Measurements from ENCODE around the gene PTPRG. TPM values are rescaled to one million over a fixed set of nuclear protein-coding genes. Genes with fewer than 3 reads are reported as not detected.
"Not testable (repeated sequence)": the region's sequence is repeated elsewhere in the genome, so short reads cannot be mapped to it uniquely, and the experiment has no call there.

PTPRG gene
- total and polyA plus RNA-seq, 5 experiments from 2014 or later = not detected

DNA sequence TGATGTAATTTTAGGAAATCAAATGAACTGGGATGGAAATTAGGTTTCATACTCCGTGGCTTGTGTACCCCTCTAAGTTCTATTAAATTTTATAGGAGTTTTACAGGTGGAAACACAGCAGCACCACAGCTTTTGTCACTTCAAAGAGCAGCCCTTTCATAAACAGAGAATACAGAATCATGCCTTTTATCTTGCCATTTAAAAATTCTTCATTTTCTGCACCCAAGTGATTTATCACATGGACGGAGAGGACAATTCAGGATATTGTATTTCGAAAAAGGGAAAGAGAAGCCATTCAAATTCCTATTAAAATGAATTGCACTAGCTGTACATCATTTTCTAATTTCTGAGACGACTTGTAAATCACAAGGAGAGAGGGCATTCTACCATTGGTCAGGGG, 245.4 kb downstream of the PTPRG start:
- H3K4me1 Mint-ChIP-seq = peaks cover 0 to 7% (median 2%) of the 10 kb centered on the region in 4 donors
- H3K9me3 Mint-ChIP-seq = peaks cover 0 to 4% (median 0%) of the 10 kb centered on the region in 9 donors
- no peak overlapping the region for H3K4me3 Mint-ChIP-seq
- H3K27ac Mint-ChIP-seq = no peak overlapping the region
- POLR2A ChIA-PET = no interaction called here
- peaks cover 0 to 3% (median 0%) of the 10 kb centered on the region in 5 donors for H3K27me3 Mint-ChIP-seq
- ATAC-seq (no peak), DNase-seq (no peak)
- H3K36me3 Mint-ChIP-seq = no peaks in the 10 kb centered on the region

DNA sequence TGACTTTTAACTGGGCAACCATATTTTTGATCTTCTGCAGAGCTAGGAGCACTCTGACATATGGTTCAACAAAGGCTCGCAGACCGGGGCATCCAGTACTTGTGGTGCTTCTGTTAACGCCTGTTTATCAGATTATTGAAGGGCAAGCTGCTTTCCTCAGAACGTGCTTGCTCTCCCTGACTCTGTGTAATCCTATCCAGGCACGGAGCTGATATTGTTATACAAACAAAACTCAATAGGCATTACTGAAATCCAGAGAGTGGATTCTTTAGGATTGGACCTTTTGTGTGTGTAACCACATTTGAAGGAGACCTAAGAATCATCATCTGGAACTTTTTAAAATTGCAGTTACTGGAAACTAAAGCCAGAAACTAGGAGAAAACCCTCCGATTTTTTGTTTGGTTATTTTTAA, 246.5 kb downstream of the PTPRG start:
- DNase-seq (no peak), ATAC-seq (no peak)
- Mint-ChIP-seq H3K9me3 (peaks cover 0 to 4% (median 0%) of the 10 kb centered on the region in 9 donors), H3K27ac (no peak overlapping the region), H3K36me3 (no peaks in the 10 kb centered on the region), H3K4me3 (no peak overlapping the region), H3K27me3 (peaks cover 0 to 3% (median 1%) of the 10 kb centered on the region in 5 donors), H3K4me1 (peaks cover 0 to 7% (median 2%) of the 10 kb centered on the region in 4 donors)
- POLR2A ChIA-PET = no interaction called here

DNA sequence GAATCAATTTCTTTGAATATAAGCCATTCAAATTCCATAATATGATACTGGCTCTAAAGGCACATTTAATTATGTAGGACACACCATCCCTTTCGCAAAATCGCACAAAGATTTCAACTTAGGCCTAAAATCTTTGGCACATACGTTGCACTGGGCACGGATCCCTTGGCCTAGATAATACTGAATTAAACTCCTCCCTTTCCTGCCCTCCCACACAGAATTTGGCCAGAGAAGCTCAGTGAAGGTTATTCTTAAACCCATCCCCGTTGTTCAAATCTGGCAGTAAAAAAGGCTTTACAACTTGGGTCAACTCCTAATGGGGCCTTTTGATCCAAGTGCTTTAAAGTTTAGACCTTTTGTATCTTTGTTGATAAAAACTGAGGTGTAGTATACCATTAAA, 247.2 kb downstream of the PTPRG start:
- H3K27me3 Mint-ChIP-seq = peaks cover 0 to 3% (median 1%) of the 10 kb centered on the region in 5 donors
- peaks cover 0 to 7% (median 2%) of the 10 kb centered on the region in 4 donors for H3K4me1 Mint-ChIP-seq
- POLR2A ChIA-PET = no interaction called here
- peaks cover 0 to 4% (median 0%) of the 10 kb centered on the region in 9 donors for H3K9me3 Mint-ChIP-seq
- no peak overlapping the region for H3K27ac Mint-ChIP-seq
- no peak overlapping the region for H3K4me3 Mint-ChIP-seq
- no peaks in the 10 kb centered on the region for H3K36me3 Mint-ChIP-seq
- ATAC-seq (no peak), DNase-seq (no peak)

DNA sequence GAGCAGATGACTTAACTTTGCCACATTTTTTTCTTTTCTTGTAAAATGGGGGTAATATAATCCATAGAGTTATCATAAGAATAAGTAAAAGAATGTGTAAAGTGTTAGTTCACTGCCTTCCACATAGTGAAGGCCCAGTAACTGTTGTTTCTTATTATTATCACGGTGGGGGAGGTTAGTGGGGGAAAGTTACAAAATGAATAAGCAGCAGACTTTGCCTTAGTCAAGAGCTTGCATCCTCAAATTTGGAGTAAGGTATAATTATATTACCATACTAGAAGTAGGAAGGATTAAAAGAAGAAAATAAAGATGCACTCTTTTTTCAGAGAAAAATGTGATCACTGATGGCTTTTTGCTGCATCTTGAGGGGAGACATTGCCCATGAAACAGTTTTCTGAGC, 247.6 kb downstream of the PTPRG start:
- POLR2A ChIA-PET = no interaction called here
- Mint-ChIP-seq H3K9me3 (peaks cover 0 to 4% (median 0%) of the 10 kb centered on the region in 9 donors), H3K4me3 (no peak overlapping the region), H3K27ac (no peak overlapping the region), H3K36me3 (no peaks in the 10 kb centered on the region), H3K27me3 (peaks cover 0 to 3% (median 1%) of the 10 kb centered on the region in 5 donors), H3K4me1 (peaks cover 0 to 7% (median 2%) of the 10 kb centered on the region in 4 donors)
- DNase-seq (no peak), ATAC-seq (no peak)

DNA sequence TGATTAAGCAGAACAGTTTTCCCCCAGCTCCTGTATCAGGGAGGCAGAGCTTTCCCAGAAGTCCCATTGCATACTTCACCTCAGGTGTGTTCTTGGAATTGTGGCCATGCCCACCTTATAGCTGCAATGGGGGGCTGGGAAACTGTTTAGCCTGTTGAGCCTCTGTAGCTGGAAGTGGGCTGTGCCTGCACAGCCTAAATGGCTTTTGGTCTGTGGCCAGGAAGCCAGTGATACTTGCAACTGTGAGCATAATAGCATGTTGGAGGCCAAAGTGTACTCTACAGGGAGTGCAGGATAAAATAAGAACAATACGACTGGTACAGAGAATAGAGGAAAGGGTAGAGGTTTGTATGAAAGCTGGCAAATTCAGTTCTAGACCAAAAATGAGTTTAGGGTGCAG, 248.5 kb downstream of the PTPRG start:
- Mint-ChIP-seq H3K36me3 (no peaks in the 10 kb centered on the region), H3K4me3 (no peak overlapping the region), H3K27me3 (peaks cover 0 to 3% (median 1%) of the 10 kb centered on the region in 5 donors), H3K27ac (no peak overlapping the region), H3K9me3 (peaks cover 0 to 4% (median 0%) of the 10 kb centered on the region in 9 donors), H3K4me1 (peaks cover 0 to 2% (median under 1%) of the 10 kb centered on the region in 4 donors)
- POLR2A ChIA-PET = no interaction called here
- DNase-seq (no peak), ATAC-seq (no peak)

DNA sequence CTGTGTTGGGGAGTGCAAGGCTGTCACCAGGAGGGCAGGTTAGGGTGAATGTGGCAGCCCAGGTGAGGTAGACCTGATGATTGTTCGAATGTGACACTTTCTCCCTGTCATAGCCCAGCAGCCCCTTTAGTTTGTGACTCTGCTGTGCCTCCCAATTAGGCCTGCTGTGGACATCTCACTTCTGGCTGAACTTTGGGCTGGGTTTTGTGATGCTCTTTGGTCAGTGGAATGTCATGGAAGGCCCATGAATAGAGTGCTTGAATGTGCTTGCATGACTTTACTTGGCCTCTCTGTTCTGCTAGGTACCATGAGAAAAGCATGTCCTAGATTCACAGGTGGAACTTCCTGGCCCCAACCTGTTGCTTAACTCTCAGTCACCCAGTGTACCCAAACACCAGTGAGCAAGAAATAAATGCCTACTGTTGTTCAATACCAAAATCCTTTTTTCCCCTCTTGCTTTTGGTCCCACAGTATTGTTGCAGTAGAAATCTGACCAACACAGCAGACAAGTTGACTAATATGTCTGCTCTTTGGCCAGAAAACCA, 249.7 kb downstream of the PTPRG start:
- DNase-seq (no peak), ATAC-seq (no peak)
- Mint-ChIP-seq H3K4me1 (no peaks in the 10 kb centered on the region), H3K4me3 (no peak overlapping the region), H3K27me3 (peaks cover 0 to 3% (median 1%) of the 10 kb centered on the region in 5 donors), H3K9me3 (peaks cover 0 to 4% (median 0%) of the 10 kb centered on the region in 9 donors), H3K27ac (no peak overlapping the region), H3K36me3 (no peaks in the 10 kb centered on the region)
- POLR2A ChIA-PET = no interaction called here

DNA sequence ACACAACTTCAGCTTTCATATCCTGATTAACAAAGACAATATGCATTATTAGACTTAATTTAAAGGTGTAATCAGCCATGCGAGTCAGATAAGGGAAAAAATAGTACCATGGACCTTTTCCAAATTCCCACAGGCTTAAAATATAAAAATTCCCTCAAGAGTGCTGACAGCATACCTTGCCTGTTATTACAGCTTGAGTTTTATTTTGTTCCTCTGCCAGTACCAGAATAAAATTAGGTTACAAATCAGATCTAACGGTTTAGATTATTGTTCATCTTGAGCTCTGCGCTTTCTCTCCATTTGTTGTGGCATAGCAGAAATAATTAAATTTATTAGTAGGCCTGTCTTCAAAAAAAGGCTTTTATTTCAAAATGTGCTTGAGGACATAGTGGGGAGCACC, 250.3 kb downstream of the PTPRG start:
- Mint-ChIP-seq H3K27ac (no peak overlapping the region), H3K27me3 (peaks cover 0 to 3% (median 2%) of the 10 kb centered on the region in 5 donors), H3K36me3 (no peaks in the 10 kb centered on the region), H3K9me3 (peaks cover 0 to 4% (median 0%) of the 10 kb centered on the region in 9 donors), H3K4me3 (no peak overlapping the region), H3K4me1 (no peaks in the 10 kb centered on the region)
- no peak for ATAC-seq
- DNase-seq = no peak
- POLR2A ChIA-PET = no interaction called here

DNA sequence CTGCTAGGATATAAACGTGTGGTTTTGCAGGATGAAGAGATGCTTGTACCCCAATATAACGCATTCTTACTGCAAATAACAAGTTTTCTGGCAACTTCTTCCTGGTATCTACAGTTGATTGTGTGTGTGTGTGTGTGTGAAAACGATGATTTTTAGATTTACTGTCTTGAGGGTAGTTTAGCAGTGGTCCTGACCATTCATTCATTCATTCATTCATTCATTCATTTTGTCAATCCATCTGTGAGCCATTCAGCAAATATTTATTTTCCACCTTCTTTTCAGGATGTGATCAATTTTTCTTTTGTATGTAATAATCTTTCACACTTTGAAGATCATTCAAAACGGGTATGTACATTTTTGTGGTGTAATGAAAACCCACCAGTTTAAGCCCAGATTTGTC, 250.7 kb downstream of the PTPRG start:
- POLR2A ChIA-PET = no interaction called here
- ATAC-seq (no peak), DNase-seq (no peak)
- H3K4me3 Mint-ChIP-seq = no peak overlapping the region
- H3K36me3 Mint-ChIP-seq = no peaks in the 10 kb centered on the region
- peaks cover 0 to 4% (median 2%) of the 10 kb centered on the region in 5 donors for H3K27me3 Mint-ChIP-seq
- H3K27ac Mint-ChIP-seq = no peak overlapping the region
- no peaks in the 10 kb centered on the region for H3K4me1 Mint-ChIP-seq
- H3K9me3 Mint-ChIP-seq = peaks cover 0 to 4% (median 0%) of the 10 kb centered on the region in 9 donors

DNA sequence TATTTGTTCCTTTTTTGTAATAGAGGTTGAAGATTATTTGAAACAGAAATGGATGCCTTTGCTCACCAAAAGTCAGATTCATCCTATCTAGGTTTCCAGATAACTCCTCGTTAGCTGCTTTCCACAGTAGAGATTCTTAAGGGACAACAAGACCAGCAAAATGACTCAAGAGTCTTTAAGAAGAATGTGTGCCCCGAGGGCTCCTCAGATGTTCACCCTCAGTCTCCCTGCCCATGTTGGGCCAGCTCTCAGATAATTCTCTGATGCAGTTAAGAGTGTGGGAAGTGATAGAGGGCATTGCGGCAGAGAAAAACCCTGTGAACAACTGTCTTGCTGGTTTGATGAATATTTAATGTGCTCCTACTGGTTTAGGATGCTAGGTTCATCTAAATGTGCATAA, 251.1 kb downstream of the PTPRG start:
- Mint-ChIP-seq H3K27me3 (peaks cover 0 to 4% (median 2%) of the 10 kb centered on the region in 5 donors), H3K9me3 (peaks cover 0 to 4% (median 0%) of the 10 kb centered on the region in 9 donors), H3K4me1 (no peaks in the 10 kb centered on the region), H3K36me3 (no peaks in the 10 kb centered on the region), H3K27ac (no peak overlapping the region), H3K4me3 (no peak overlapping the region)
- DNase-seq (no peak), ATAC-seq (no peak)
- POLR2A ChIA-PET = no interaction called here

DNA sequence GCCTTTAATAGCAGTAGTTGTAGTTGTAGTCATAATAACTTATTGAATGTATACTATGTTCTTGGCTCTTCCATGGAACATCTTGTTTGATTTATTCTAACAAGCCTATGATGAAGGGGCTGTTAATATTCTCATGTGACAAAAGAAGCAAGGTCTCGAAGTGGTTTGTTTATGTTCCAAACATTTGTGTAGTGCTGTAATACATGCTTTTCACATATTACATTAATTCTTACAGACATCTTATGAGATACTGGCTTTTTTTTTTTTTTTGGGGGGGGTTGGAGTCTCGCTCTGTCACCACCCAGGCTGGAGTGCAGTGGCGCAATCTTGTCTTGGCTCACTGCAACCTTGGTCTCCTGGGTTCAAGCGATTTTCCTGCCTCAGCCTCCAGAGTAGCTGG, 252.3 kb downstream of the PTPRG start:
- H3K27ac Mint-ChIP-seq = no peak overlapping the region
- POLR2A ChIA-PET = no interaction called here
- ATAC-seq (no peak), DNase-seq (no peak)
- peaks cover 0 to 4% (median 0%) of the 10 kb centered on the region in 9 donors for H3K9me3 Mint-ChIP-seq
- no peaks in the 10 kb centered on the region for H3K36me3 Mint-ChIP-seq
- H3K4me1 Mint-ChIP-seq = no peaks in the 10 kb centered on the region
- peaks cover 0 to 7% (median 2%) of the 10 kb centered on the region in 5 donors for H3K27me3 Mint-ChIP-seq
- H3K4me3 Mint-ChIP-seq = no peak overlapping the region

DNA sequence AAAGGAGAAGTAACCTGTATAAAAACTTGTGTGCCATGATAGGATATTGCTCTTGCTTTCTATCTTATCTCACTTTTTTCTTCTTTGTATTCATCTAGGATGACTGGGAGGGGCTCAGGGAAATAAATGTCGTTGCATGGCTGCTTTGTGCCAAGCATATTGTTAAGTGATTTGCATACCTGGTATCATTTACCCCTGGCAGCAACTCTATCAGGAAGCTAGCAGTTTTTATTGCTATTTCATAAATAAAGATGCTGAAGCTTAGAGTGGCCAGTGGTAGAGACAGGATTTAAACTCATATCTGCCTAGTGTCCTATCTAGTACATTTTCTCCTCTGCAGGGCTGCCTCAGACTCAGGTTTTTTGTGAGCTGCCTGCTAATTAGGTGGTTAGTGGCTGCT, 253.3 kb downstream of the PTPRG start:
- Mint-ChIP-seq H3K36me3 (no peaks in the 10 kb centered on the region), H3K4me3 (no peak overlapping the region), H3K27me3 (peaks cover 0 to 7% (median 2%) of the 10 kb centered on the region in 5 donors), H3K9me3 (peaks cover 0 to 9% (median 0%) of the 10 kb centered on the region in 9 donors), H3K4me1 (no peaks in the 10 kb centered on the region), H3K27ac (no peak overlapping the region)
- no peak for ATAC-seq
- POLR2A ChIA-PET = no interaction called here
- no peak for DNase-seq

DNA sequence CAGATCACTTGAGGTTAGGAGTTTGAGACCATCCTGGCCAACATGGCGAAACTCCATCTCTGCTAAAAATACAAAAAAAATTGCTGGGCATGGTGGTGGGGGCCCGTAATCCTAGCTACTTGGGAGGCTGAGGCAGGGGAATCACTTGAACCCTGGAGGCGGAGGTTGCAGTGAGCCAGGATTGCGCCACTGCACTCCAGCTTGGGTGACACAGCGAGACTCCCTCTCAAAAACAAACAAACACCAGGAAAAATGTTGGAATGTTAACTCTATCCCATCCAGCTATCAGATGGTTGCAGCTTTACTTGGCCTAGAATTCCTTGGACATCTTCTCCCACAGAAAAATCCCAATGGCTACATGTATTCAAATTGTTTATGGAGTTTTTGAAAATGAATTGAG, 254.9 kb downstream of the PTPRG start:
- H3K4me3 Mint-ChIP-seq, POLR2A ChIA-PET, H3K4me1 Mint-ChIP-seq, H3K27me3 Mint-ChIP-seq, H3K27ac Mint-ChIP-seq, DNase-seq, H3K36me3 Mint-ChIP-seq, H3K9me3 Mint-ChIP-seq, ATAC-seq: not testable (repeated sequence)

DNA sequence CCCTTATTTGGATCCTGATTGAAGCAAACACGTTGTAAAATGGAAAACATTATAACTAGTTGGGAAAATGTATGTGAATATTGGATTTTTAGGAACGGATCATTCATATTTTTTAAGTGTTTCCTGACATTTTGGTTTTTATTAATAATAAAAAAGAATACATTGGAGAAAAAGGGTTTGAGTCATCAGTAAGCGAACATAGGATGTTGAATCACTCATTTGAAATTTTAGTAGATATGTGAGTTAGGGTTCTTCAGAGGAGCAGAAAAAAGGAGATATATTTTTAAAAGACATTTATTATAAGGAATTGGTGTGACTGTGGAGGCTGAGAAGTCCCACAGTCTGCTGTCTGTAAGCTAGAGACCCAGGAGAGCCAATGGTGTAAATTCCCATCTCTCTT, 258.5 kb downstream of the PTPRG start:
- Mint-ChIP-seq H3K9me3 (peaks cover 0 to 5% (median 0%) of the 10 kb centered on the region in 9 donors), H3K36me3 (no peaks in the 10 kb centered on the region), H3K27ac (no peak overlapping the region), H3K4me1 (no peaks in the 10 kb centered on the region), H3K27me3 (peaks cover 0 to 7% (median 4%) of the 10 kb centered on the region in 5 donors), H3K4me3 (no peak overlapping the region)
- ATAC-seq = no peak
- POLR2A ChIA-PET = no interaction called here
- DNase-seq = no peak
